ENCODE results near the gene ITGB4. TPM values are rescaled to one million over a fixed set of nuclear protein-coding genes. Genes with fewer than 3 reads are reported as not detected.

Gene ITGB4
- total and polyA plus RNA-seq, 10 of the 15 experiments (the other 5 are each of a cell fraction or from before 2014, with no cell fraction given) = 0.06 to 1.6 (median 0.27) TPM; not detected in 2

- H3K27me3 ChIP-seq (replicated peaks in 1 of 2; ENCODE audit: control insufficient read depth in 2 of 2, insufficient read depth in 2 of 2, low read length in 1 of 2) = no peaks in the 10 kb centered on the region
- intact Hi-C loops (cut with micrococcal nuclease; ENCODE audit: unreplicated experiment) = no loop called here
- ChIA-PET SMC1A (ENCODE audit: uncharacterized antibody, unreplicated experiment) (interaction anchor here (0.6 to 1.3 kb wide), 3 partner anchors 10 to 22 kb away, joined by 3 read pairs; no protein-coding TSS in a partner anchor), POLR2A (interaction anchor here (0.6 to 1.2 kb wide), 4 partner anchors 18 to 46 kb away, joined by 3 to 4 read pairs (median 4); no protein-coding TSS in a partner anchor), RAD21 (ENCODE audit: unreplicated experiment) (interaction anchor here (1.0 kb wide), 1 partner anchor 14 kb away, joined by 5 read pairs; no protein-coding TSS in a partner anchor), CTCF (interaction anchor here (0.9 to 1.4 kb wide), 6 partner anchors 27 to 97 kb away, joined by 3 to 6 read pairs (median 4); partner anchors contain the start of gene GALK1)
- WGBS (ENCODE audit: insufficient coverage, insufficient replicate concordance, low lambda C conversion rate, missing lambda C conversion rate) = 78% methylated on average over 4 of the region's 4 CpGs
- H3K79me2 ChIP-seq (ENCODE audit: control insufficient read depth, insufficient read depth, low read length) = peaks cover 5% of the 10 kb centered on the region
- H3K9ac ChIP-seq (ENCODE audit: control insufficient read depth, insufficient read depth, low read length) = no peak overlapping the region
- no peak for FAIRE-seq
- no peaks in the 10 kb centered on the region; the same call in 1 of the 2 replicates for H3K4me1 ChIP-seq (ENCODE audit: control insufficient read depth, insufficient read depth, low read length)
- BruUV-seq (replicated peaks) = no TSS peak
- peaks cover 3 to 9% of the 10 kb centered on the region in 2 experiments for H3K36me3 ChIP-seq (ENCODE audit: control insufficient read depth in 2 of 2, insufficient read depth in 2 of 2, low read length in 1 of 2)
- no peak overlapping the region for H3K4me3 ChIP-seq
- no peak overlapping the region for H2AFZ ChIP-seq (ENCODE audit: control insufficient read depth, low read depth, low read length)
- in situ Hi-C loops (cut with MboI) = no loop called here
- TF ChIP-seq POLR2AphosphoS5 (IDR thresholded peaks at IDR 0.05; ENCODE audit: low read length) (no peak), CTCF (IDR thresholded peaks at IDR 0.05 in 2 of 3, conservative IDR thresholded peaks at IDR 0.05 in 1 of 3; ENCODE audit: control insufficient read depth in 2 of 3, extremely low read depth in 1 of 3, insufficient read depth in 1 of 3, low read depth in 3 of 3, low read length in 3 of 3) (0 out of 6 replicates have a peak, but pooled peaks of 1 of the 3 experiments have one; percentile 14), RAD21 (IDR thresholded peaks at IDR 0.05; ENCODE audit: insufficient read depth, low read depth, low read length) (0 out of 2 replicates have a peak, but pooled peaks have one; percentile 9), CUX1 (IDR thresholded peaks at IDR 0.05; ENCODE audit: insufficient replicate concordance, low read depth, low read length) (no peak), SPI1 (IDR thresholded peaks at IDR 0.05; ENCODE audit: borderline replicate concordance, insufficient read depth, low read depth, low read length) (peak; percentile 26; the same call in 1 of the 2 replicates), TCF12 (IDR thresholded peaks at IDR 0.05; ENCODE audit: low read depth, low read length) (0 out of 2 replicates have a peak, but pooled peaks have one; percentile 30)
- ATAC-seq = peak; percentile 66
- H3K27ac ChIP-seq (ENCODE audit: control insufficient read depth, insufficient read depth) = no peak overlapping the region
- no peak for DNase-seq (ENCODE audit: low read depth, low spot score)
- no peak overlapping the region for H3K4me2 ChIP-seq (ENCODE audit: control insufficient read depth, insufficient read depth)
- no peaks in the 10 kb centered on the region for H3K9me3 ChIP-seq (replicated peaks; ENCODE audit: control insufficient read depth, insufficient read depth, low read length)
- H4K20me1 ChIP-seq (ENCODE audit: control insufficient read depth, insufficient read depth) = no peaks in the 10 kb centered on the region
Measured at GRCh38 chr17:75799402-75799801, 78.1 kb downstream of the ITGB4 start.
